Measurements from ENCODE around the gene DEDD2.

Gene DEDD2

GRCh38 chr19:42169486-42170413 lies 47.7 kb downstream of the DEDD2 start:
- DNase-seq: no peak

GRCh38 chr19:42168206-42168605 lies 49.3 kb downstream of the DEDD2 start:
- DNase-seq: no peak

DNA sequence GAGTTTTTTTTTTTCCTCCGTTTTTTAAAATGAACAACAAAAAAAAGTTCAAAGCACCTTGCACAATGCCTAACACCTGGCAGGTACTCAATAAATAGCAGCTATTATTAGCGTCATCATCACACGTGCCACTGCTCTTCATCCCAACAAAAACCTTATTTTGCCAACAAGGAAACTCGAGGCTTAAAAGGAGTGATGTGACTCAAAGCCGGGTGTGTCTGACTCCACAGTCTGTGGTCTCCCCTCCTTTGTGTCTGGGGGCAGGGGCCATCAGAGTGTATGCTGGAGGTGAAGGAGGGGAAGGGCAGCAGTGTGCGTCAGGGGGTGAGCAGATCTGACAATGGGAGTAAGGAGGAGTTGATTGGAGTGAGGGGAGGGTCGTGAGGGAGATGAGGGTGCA lies 51.2 kb downstream of the DEDD2 start:
- DNase-seq: no peak

DNA sequence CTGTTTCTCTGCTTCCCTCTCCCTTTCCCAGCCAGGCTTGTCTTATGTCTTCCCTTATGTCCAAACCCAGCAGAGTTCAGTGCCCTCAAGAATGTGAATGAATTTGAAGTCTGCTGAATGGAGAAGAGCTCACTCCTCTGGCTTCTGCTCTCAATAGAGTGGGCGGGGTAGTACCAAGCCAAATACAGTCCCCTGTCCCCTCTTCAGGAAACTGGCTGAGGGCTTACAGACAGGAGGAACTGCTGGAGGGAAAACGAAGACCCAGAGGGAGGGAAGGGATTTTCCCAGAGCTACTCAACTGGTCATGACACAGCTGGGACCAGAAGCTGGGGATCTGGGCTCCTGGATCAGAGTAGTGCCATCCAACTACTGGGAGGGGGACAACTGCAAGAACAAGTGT lies 52.3 kb downstream of the DEDD2 start:
- DNase-seq: no peak

DNA sequence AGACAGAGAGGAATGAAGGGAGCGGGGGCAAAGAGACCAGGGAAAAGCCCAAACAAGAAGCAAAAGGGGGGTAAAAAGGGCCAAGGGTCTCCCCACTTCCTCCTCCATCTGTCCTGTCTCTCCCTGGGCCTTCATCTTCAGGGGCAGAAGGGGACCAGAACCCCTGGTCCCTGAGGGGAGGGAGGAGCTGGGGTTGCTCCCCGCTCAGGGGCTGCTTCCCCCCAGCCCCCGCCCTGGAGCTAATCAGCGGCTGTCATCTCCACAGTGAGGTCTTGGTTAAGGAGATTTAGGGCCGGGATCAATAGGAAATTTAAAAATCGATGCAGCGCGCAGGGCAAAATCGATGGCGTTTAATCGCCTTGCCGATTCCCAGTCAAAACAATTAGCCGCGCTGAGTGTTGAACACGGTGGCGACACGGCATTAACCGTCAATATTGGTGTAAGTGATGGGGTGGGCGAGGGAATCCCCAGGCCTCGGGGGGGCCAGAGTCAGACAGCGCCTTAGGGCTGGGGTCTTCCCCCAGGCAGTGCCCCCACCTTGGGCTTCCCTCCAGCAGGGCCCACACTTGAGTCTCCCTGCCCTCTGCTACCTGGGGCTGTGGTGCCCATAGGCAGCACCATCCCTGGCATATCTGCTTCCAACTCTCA lies 55.7 kb downstream of the DEDD2 start:
- no peak for DNase-seq

- no peak for DNase-seq
Measured at GRCh38 chr19:42159942-42160341, 57.5 kb downstream of the DEDD2 start.

- DNase-seq: no peak
Measured at GRCh38 chr19:42158926-42159325, 58.6 kb downstream of the DEDD2 start.

- DNase-seq: no peak
Measured at GRCh38 chr19:42156571-42156970, 60.9 kb downstream of the DEDD2 start.

GRCh38 chr19:42155796-42156195 lies 61.7 kb downstream of the DEDD2 start:
- DNase-seq: no peak

GRCh38 chr19:42154471-42155323 lies 62.8 kb downstream of the DEDD2 start:
- DNase-seq: peak in 1 of 5 experiments; percentile 50

DNA sequence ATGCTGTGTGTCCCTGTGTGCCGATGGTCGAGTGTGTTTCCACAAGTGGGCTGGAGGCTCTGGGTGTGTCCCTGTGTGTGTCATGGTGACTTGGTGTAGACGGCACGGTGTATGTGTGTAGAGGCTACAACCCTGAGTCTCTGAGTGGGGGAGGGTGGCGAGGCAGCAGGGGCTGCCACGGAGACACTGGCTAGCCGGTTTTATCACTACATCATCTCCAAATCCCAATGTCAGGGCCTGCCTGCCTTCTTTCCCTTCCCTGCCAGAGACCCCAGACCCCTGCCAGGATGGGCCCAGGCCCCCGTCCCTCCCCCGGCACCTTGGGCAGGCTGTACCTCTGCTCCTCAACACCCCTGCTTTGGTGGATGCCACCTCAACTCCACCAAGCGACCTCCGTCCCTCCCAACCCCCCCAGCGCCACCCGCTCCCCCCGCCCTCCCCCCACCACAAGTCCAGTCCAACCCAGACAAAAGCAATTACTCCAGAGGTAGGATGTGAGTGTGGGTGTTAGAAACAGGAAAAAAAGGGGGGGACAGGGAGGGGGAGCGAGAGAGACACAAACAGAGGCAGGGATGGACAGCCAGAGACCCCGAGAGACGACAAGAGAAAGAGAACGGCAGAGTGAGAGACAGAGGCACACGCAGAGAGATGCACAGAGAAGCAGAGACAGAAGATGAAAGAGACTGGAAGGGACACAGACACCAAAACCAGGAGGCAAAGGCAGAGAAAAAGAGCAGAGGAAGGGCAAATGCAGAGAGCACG lies 63.6 kb downstream of the DEDD2 start:
- no peak for DNase-seq

DNA sequence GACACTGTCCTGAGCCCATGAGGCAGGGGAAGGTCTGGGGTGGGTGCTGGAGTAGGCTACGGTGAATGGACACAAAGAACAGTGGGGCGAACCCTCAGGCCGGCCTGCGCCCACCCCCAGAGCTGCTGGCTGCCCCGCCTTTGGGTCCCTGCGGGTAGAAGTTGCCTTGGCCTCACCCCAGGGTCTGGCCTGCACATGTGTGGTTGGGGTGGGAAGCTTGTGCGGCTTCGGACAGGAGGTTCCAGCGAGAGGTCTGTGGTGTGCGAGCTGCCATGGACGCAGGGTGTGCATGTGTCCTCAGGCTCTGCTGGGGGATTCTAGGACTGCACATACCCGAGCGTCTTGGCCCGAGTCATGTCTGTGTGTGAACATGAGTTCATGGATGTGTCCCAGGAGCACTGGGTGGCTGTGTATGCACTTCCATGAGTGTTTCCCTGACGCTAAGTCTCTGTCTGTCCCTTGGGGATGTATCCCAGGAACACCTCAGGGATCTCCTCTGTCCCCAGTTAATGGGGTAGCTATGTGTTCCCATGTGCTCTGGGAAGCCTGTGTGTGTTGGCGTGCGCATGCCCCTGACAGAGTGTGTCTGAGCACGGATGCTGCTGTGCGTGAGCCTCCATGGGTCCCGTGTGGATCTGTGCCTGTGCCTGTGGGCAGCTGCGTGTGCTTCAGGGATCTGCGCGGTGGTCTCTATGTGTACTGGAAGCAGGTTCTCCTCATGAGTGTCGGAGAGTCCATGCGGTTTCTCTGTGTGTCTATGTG lies 64.4 kb downstream of the DEDD2 start:
- no peak for DNase-seq

DNA sequence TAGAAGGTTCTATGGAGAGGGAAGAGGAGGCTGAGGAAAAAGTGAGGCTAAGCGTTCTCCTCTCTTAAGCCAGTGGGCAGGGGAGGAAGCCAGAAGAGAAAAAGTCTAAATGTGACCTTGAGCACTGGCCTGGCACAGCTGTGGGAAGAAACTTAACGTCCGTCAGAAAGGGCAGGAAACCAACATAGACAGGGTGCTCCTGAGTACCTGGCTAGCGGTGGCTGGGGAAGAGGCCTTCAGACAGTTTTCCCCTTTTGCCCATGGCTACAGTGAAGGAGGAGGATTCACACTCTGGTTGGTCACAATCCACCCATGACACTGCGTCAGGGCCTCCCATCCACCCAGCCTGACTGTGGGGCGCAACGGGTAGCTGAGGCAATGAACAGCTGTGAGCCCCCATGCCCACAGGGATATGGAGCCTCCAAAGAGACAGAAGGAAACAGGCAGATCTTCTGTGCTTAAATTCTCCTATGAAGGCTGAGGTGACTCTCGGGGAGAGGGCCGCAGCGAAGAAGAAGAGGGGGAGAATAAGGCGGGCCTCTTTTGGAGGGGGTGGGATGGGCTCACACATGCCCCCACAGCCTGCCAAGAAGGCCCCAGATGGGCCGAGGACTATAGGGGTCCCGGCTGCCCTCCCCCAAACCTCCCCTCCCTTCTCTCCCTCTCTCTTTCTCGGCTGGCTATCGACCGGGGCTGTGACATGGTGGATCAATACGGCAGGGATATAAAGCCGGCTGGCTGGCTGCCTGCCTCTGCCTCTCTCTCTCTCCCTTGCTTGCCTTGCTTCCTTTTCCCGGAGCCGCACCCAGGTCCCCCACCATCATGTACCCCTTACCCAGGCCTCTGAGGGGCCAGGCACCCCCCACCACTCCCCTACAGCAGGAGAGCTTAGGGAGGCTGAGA lies 65.4 kb downstream of the DEDD2 start:
- DNase-seq: no peak

GRCh38 chr19:42150911-42151361 lies 66.5 kb downstream of the DEDD2 start:
- DNase-seq: no peak

DNA sequence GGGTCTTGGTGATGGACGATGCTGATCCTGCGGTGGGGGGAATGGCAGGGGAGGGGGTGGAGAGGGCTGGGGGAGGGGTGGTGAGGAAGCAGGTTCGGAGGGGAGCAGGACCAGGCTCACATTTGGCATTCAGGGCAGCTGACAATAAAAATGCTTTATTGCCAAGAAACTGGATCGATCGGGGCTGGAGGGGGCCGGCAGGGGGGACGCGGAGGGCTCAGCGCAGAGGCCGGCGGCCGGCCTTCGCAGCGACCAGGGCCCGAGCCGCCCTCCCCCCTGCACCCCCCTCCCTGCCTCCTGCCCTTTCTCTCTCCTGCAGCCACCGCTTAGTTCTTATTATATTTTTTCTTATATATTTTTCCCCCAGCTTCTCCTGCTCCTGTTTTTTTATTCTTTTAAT lies 67.1 kb downstream of the DEDD2 start:
- no peak for DNase-seq

DNA sequence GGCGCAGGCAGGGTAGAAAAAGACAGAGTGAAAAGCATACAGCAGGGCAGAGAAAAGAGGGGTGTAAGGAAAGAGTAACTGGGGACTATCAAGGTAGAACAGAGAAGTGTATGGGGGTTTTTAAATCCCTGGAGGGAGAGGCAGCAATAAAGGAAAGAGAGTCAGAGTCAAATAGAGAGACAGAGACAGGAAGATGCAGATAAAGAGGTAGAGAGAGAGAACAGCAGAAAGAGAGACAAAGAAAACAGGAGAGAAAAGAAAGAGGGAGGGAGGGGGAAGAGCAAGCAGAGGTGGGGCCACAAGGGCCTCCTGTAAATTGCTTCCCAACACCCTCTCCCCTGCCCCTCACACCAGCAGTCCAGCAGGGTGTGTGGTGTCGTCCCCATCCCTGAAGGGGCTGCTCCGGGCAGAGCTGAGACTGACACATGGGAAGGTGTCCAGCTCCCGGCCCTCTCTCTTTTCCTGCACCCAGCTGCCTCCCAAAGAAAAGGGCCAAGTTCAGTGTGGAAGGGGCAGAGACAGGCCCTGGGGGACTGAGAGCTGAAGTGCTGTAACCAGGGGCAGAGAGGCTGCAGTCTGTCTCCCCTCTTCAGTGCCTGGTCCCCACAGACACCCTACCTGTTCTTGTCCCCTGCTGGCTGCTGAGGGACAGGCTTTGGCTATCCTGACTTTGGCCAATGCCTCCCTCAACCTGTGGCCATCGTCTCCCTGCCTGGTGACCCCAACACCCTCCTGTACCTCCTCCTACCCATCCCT lies 67.9 kb downstream of the DEDD2 start:
- no peak for DNase-seq
